A673 (cell line): ENCODE measurements around the gene SRCIN1. TPM values are rescaled to one million over a fixed set of nuclear protein-coding genes. Genes with fewer than 3 reads are reported as not detected.

Source experiments
- BruUV-seq: library from RNA; stranded (reverse); fragments of 400-500 nt; replicated peaks from 2 replicates; lab custom pipeline; 2021; lab: Mats Ljungman, UMichigan
- CTCF ChIA-PET: fragments of 300-600 bp; sonication (Branson Sonifier 250); formaldehyde crosslinking; loops from one replicate; lab custom pipeline; 2022; ENCODE audit warnings: antibody characterized with exemption; lab: Charles Lee
- POLR2A ChIA-PET: fragments of 300-600 bp; sonication (Branson Sonifier 250); formaldehyde crosslinking; loops from one replicate; lab custom pipeline; 2022; ENCODE audit warnings: antibody characterized with exemption; ENCODE audit not compliant: low non-redundant PET; lab: Charles Lee
- DNase-seq: peaks from one replicate; pipeline ENCODE4 v3.0.0-alpha.2; 2015; ENCODE audit warnings: low spot score
- H3K27ac ChIP-seq: fragments of 200-600 bp; sonication (generic); 2 replicates; pipeline ENCODE4 v1.5.1; 2016; ENCODE audit warnings: mixed run types, low read depth, mild to moderate bottlenecking, mixed read lengths, antibody characterized with exemption, low read length; ENCODE audit not compliant: poor library complexity, severe bottlenecking
- H3K27me3 ChIP-seq: fragments of 200-600 bp; sonication (generic); replicated peaks from 2 replicates; pipeline ENCODE4 v1.6.1; 2017; ENCODE audit warnings: mixed run types, low read depth, mild to moderate bottlenecking, mixed read lengths, antibody characterized with exemption, low read length; ENCODE audit not compliant: insufficient read depth, poor library complexity
- H3K36me3 ChIP-seq: fragments of 200-600 bp; sonication (generic); 2 replicates; pipeline ENCODE4 v1.6.1; 2016; ENCODE audit warnings: mixed run types, mild to moderate bottlenecking, mixed read lengths, antibody characterized with exemption, low read length; ENCODE audit not compliant: insufficient read depth, poor library complexity, severe bottlenecking
- H3K4me1 ChIP-seq: fragments of 200-600 bp; sonication (generic); 2 replicates; pipeline ENCODE4 v1.6.1; 2017; ENCODE audit warnings: mixed run types, mild to moderate bottlenecking, mixed read lengths, antibody characterized with exemption, low read length; ENCODE audit not compliant: insufficient read depth, poor library complexity, severe bottlenecking
- H3K4me3 ChIP-seq: fragments of 200-600 bp; sonication (generic); 2 replicates; pipeline ENCODE4 v1.5.1; 2016; ENCODE audit warnings: low read depth, mixed run types, mild to moderate bottlenecking, mixed read lengths, low read length; ENCODE audit not compliant: poor library complexity, severe bottlenecking
- H3K9me3 ChIP-seq: fragments of 200-600 bp; sonication (generic); 2 replicates; pipeline ENCODE4 v1.6.1; 2016; ENCODE audit warnings: mixed run types, low read depth, mild to moderate bottlenecking, mixed read lengths, antibody characterized with exemption, low read length; ENCODE audit not compliant: poor library complexity, severe bottlenecking
- EZH2 ChIP-seq: fragments of 200-600 bp; sonication (generic); IDR thresholded peaks from 2 replicates; pipeline ENCODE4 v1.6.1; 2017; ENCODE audit warnings: borderline replicate concordance, low read depth, mild to moderate bottlenecking, mixed read lengths, antibody characterized with exemption, low read length; ENCODE audit not compliant: poor library complexity, severe bottlenecking
- intact Hi-C: fragments of 100-400 bp; cut with micrococcal nuclease; formaldehyde crosslinking; loops from one replicate; pipeline ENCODE4 v1.10.0; 2022; ENCODE audit not compliant: unreplicated experiment
- total RNA-seq: library from RNA; stranded (reverse); gene quantifications from 2 replicates; pipeline ENCODE4 v1.2.3, GENCODE V29; 2021
- TF ChIP-seq, protein P1 (sequence below): fragments of 300-800, 200-600 bp; sonication (generic); conservative IDR thresholded peaks from 2 replicates; pipeline ENCODE4 v1.5.1; 2017; ENCODE audit warnings: low read depth, mild to moderate bottlenecking, antibody characterized with exemption, low read length, moderate library complexity, mixed read lengths

SRCIN1 gene
- total RNA-seq, 1 experiment from 2014 or later, result 1.6 TPM

DNA sequence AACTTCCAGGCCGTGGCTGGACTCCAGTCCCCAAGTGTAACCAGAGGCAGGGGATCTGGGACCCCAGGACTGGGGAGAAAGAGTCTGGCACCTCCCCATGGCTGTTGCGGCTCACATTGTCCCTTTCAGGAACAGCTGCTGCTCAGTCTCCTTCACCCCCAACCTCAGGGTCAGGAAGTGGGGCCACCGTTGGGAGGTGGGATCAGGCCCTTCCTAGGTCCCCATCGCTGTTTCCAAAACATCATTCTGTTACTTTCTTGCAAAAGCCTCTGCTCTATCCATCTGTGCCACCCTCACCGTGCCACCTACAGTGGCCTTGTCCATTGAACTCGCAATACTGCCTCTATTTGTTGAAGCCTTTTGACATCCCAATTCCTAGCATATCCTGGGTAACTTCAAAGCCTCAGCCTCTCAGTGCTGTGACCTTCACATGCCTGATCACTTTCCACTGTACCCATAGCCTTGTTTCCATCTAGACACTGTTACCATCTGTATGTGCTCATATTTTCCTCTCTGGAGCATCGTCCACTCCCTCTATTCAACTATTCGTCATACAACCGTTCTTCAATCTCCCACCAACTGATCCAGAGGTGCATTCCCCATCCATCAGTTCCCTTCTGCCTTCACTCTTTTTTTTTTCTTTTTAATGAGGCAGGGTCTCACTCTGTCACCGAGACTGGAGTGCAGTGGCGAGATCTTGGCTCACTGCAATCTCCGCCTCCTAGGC lies 15.0 kb upstream of the SRCIN1 start:
- H3K27me3 ChIP-seq, result no peaks in the 10 kb centered on the region
- DNase-seq, result no peak

DNA sequence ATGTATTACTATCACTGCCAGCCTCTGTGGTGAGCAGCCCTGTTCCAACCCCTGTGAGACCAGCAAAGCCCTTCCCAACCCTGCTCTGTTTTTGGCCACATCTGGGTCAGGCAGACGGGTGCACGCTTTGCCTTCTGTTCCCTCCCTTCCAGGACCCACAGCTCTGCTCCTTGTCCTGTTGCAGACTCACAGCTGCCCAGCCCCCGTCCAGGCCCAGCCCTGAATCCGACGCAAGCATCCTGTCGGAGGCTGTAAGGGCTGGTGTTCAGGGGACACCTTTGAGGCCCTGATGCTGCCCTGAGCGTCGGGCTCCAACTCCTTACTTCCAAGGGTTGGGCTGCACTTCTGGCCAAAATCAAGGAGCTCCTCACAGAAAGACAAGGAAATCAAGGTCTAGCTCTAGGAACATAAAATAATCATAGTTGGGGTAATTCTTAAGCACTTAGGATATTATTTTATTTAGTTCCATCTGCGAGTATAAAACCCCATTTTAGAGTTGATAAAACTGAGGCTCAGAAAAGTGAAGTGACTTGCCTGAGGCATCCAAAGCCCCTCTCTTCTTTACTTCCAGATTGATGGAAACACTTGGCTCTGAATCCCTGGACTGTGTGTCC lies 14.3 kb upstream of the SRCIN1 start:
- intact Hi-C loops, result no loop called here
- ChIA-PET POLR2A (no interaction called here), CTCF (no interaction called here)
- Histone ChIP-seq H3K4me3 (no peak overlapping the region), H3K4me1 (no peaks in the 10 kb centered on the region), H3K27me3 (no peaks in the 10 kb centered on the region), H3K9me3 (no peaks in the 10 kb centered on the region), H3K36me3 (no peaks in the 10 kb centered on the region), H3K27ac (no peak overlapping the region)
- no peak for DNase-seq
- TF ChIP-seq, protein P1, sequence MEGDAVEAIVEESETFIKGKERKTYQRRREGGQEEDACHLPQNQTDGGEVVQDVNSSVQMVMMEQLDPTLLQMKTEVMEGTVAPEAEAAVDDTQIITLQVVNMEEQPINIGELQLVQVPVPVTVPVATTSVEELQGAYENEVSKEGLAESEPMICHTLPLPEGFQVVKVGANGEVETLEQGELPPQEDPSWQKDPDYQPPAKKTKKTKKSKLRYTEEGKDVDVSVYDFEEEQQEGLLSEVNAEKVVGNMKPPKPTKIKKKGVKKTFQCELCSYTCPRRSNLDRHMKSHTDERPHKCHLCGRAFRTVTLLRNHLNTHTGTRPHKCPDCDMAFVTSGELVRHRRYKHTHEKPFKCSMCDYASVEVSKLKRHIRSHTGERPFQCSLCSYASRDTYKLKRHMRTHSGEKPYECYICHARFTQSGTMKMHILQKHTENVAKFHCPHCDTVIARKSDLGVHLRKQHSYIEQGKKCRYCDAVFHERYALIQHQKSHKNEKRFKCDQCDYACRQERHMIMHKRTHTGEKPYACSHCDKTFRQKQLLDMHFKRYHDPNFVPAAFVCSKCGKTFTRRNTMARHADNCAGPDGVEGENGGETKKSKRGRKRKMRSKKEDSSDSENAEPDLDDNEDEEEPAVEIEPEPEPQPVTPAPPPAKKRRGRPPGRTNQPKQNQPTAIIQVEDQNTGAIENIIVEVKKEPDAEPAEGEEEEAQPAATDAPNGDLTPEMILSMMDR, result no peak
- no peak for TF ChIP-seq EZH2
- BruUV-seq, result no TSS peak

More for the DNA sequence above, 15.0 kb upstream of the SRCIN1 start:
- H3K4me3 ChIP-seq, result no peak overlapping the region
- ChIA-PET CTCF (no interaction called here), POLR2A (no interaction called here)
- no peak overlapping the region for H3K27ac ChIP-seq
- TF ChIP-seq, protein P1, result no peak
- no peak for TF ChIP-seq EZH2
- BruUV-seq, result no TSS peak
- intact Hi-C loops, result no loop called here
- no peaks in the 10 kb centered on the region for H3K9me3 ChIP-seq
- no peaks in the 10 kb centered on the region for H3K4me1 ChIP-seq
- no peaks in the 10 kb centered on the region for H3K36me3 ChIP-seq

DNA sequence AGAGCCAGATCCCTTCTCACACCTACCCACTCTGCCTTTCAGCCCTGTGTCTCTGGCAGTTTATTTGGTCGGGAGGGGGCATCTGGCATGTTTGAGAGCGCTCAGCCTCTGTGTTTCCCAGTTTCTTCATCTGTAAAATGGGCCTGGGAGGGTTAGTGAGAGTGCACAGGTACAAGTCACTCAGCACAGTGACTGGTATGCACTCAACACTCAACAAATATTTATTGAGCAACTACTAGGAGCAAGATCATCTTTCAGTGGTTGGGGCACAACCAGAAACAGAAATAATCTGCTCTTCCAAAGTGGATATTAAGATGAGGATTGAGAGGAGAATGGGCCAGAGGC lies 13.7 kb upstream of the SRCIN1 start:
- CTCF ChIA-PET, result no interaction called here
- POLR2A ChIA-PET, result no interaction called here
- Histone ChIP-seq H3K4me1 (no peaks in the 10 kb centered on the region), H3K9me3 (no peaks in the 10 kb centered on the region), H3K4me3 (no peak overlapping the region), H3K36me3 (no peaks in the 10 kb centered on the region), H3K27ac (no peak overlapping the region), H3K27me3 (no peaks in the 10 kb centered on the region)
- intact Hi-C loops, result no loop called here
- no TSS peak for BruUV-seq
- TF ChIP-seq, protein P1, result no peak
- TF ChIP-seq EZH2, result no peak
- no peak for DNase-seq
